Fibroblast of lung (primary cell): ENCODE data around the gene HIRA.
"Not testable (repeated sequence)": the region's sequence is repeated elsewhere in the genome, so short reads cannot be mapped to it uniquely, and the experiment has no call there.

Source experiments
- EZH2 ChIP-seq: IDR thresholded peaks from 2 replicates; pipeline ENCODE4 v1.5.1; 2012; ENCODE audit warnings: low read length, control low read depth, mild to moderate bottlenecking; ENCODE audit errors: missing control alignments
- TF ChIP-seq, protein P1 (sequence below), 2 donors: IDR thresholded peaks in 1 of 2; conservative IDR thresholded peaks in 1 of 2; 1 replicate in 1 of 2; 2 replicates in 1 of 2; pipeline ENCODE4 v1.5.1; 2011 to 2012; ENCODE audit warnings: low read length in 2 of 2, control low read depth in 1 of 2, inconsistent platforms in 1 of 2, low read depth in 1 of 2, mild to moderate bottlenecking in 1 of 2

DNA sequence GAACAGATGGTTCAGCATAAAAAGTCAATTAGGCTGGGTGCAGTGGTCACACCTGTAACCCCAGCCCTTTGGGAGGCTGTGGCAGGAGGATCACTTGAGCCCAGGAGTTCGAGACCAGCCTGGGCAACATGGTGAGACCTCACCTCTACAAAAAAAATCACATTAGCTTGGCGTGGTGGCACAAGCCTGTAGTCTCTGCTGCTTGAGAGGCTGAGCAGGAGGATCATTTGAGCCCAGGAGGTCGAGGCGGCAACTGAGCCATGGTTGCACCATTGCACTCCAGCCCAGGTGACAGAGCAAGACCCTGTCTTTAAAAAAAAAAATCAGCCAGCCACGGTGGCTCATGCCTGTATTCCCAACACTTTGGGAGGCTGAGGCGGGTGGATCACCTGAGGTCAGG is 108.1 kb downstream of the HIRA start:
- TF ChIP-seq, protein P1, sequence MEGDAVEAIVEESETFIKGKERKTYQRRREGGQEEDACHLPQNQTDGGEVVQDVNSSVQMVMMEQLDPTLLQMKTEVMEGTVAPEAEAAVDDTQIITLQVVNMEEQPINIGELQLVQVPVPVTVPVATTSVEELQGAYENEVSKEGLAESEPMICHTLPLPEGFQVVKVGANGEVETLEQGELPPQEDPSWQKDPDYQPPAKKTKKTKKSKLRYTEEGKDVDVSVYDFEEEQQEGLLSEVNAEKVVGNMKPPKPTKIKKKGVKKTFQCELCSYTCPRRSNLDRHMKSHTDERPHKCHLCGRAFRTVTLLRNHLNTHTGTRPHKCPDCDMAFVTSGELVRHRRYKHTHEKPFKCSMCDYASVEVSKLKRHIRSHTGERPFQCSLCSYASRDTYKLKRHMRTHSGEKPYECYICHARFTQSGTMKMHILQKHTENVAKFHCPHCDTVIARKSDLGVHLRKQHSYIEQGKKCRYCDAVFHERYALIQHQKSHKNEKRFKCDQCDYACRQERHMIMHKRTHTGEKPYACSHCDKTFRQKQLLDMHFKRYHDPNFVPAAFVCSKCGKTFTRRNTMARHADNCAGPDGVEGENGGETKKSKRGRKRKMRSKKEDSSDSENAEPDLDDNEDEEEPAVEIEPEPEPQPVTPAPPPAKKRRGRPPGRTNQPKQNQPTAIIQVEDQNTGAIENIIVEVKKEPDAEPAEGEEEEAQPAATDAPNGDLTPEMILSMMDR (conservative IDR thresholded peaks at IDR 0.05 in 1 of 2, IDR thresholded peaks at IDR 0.05 in 1 of 2; ENCODE audit: low read depth in 1 of 2, low read length in 2 of 2): not testable (repeated sequence)
- TF ChIP-seq EZH2: not testable (repeated sequence)
